GM06990 (cell line): ENCODE results near the gene LTF.

Source experiments
- DNase-seq: peaks from one replicate; pipeline ENCODE4 v3.0.0-alpha.2; 2011; ENCODE audit not compliant: insufficient read length; ENCODE audit errors: extremely low read depth
- H3K27me3 ChIP-seq: replicated peaks from 2 replicates; pipeline ENCODE4 v1.6.0; 2011; ENCODE audit warnings: low read length; ENCODE audit not compliant: control insufficient read depth, insufficient read depth
- H3K36me3 ChIP-seq: 2 replicates; pipeline ENCODE4 v1.5.1; 2011; ENCODE audit warnings: low read length; ENCODE audit not compliant: control insufficient read depth, insufficient read depth
- H3K4me3 ChIP-seq: replicated peaks from 2 replicates; pipeline ENCODE4 v1.5.1; 2011; ENCODE audit warnings: low read depth, mild to moderate bottlenecking, control low read depth, low read length
- CTCF ChIP-seq: IDR thresholded peaks from 2 replicates; pipeline ENCODE4 v1.5.1; 2011; ENCODE audit warnings: low read length, control low read depth, mild to moderate bottlenecking, inconsistent platforms; ENCODE audit not compliant: insufficient read depth, poor library complexity, severe bottlenecking

Gene LTF

GRCh38 chr3:46456118-46456517, 8.6 kb downstream of the LTF start:
- Histone ChIP-seq H3K4me3 (no peak overlapping the region), H3K36me3 (no peaks in the 10 kb centered on the region), H3K27me3 (peaks cover 1% of the 10 kb centered on the region)
- no peak for DNase-seq
- no peak for TF ChIP-seq CTCF

GRCh38 chr3:46455231-46456115, 9.2 kb downstream of the LTF start:
- no peak for TF ChIP-seq CTCF
- DNase-seq: no peak
- no peaks in the 10 kb centered on the region for H3K36me3 ChIP-seq
- no peak overlapping the region for H3K4me3 ChIP-seq
- peaks cover 1% of the 10 kb centered on the region for H3K27me3 ChIP-seq

- TF ChIP-seq CTCF: no peak
- Histone ChIP-seq H3K4me3 (no peak overlapping the region), H3K27me3 (peaks cover 1% of the 10 kb centered on the region), H3K36me3 (no peaks in the 10 kb centered on the region)
- no peak for DNase-seq
These were observed 10.1 kb downstream of the LTF start for GRCh38 chr3:46454606-46455005.

- Histone ChIP-seq H3K27me3 (peaks cover 1% of the 10 kb centered on the region), H3K36me3 (no peaks in the 10 kb centered on the region), H3K4me3 (no peak overlapping the region)
- no peak for TF ChIP-seq CTCF
- DNase-seq: no peak
These were observed 10.5 kb downstream of the LTF start for GRCh38 chr3:46454209-46454595.

GRCh38 chr3:46453526-46454208, 11.0 kb downstream of the LTF start:
- Histone ChIP-seq H3K27me3 (peaks cover 1% of the 10 kb centered on the region), H3K36me3 (no peaks in the 10 kb centered on the region), H3K4me3 (no peak overlapping the region)
- TF ChIP-seq CTCF: no peak
- no peak for DNase-seq
